Measurements from ENCODE around the gene F2RL3.

F2RL3 gene

DNA sequence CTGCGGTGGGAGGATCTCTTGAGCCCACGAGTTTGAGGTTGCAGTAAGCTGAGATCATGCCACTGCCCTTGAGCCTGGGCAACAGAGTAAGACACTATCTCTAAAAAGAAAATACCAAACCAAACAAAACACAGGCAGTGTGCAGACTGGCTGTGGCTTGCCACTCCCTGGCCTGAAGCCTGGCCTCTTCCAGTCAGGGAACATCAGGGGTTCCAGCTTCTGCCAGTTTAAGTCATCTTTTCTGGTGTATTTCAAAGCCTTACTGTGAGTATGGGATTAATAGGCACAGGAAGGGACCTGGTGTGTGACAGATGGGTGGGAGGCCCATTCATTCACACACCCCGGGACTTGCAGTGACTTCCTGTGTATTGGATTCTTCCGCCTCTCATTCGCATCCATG is 27.0 kb upstream of the F2RL3 start:
- no peak for DNase-seq (ENCODE audit: extremely low spot score)
- no peak for TF ChIP-seq CTBP1 (IDR thresholded peaks at IDR 0.05; ENCODE audit: borderline replicate concordance)
- TF ChIP-seq, protein P1, sequence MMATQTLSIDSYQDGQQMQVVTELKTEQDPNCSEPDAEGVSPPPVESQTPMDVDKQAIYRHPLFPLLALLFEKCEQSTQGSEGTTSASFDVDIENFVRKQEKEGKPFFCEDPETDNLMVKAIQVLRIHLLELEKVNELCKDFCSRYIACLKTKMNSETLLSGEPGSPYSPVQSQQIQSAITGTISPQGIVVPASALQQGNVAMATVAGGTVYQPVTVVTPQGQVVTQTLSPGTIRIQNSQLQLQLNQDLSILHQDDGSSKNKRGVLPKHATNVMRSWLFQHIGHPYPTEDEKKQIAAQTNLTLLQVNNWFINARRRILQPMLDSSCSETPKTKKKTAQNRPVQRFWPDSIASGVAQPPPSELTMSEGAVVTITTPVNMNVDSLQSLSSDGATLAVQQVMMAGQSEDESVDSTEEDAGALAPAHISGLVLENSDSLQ (IDR thresholded peaks at IDR 0.05) = no peak
- TF ChIP-seq BHLHE40 (IDR thresholded peaks at IDR 0.05; ENCODE audit: borderline replicate concordance) = no peak
- no peak for TF ChIP-seq ZNF384 (IDR thresholded peaks at IDR 0.05)
- TF ChIP-seq FOXA1 (IDR thresholded peaks at IDR 0.05) = no peak
- no peak for TF ChIP-seq ARNT (IDR thresholded peaks at IDR 0.05)
- no peak for TF ChIP-seq FOXM1 (IDR thresholded peaks at IDR 0.05; ENCODE audit: borderline replicate concordance)
- POLR2A ChIA-PET = no interaction called here
- CTCF ChIA-PET = no interaction called here

DNA sequence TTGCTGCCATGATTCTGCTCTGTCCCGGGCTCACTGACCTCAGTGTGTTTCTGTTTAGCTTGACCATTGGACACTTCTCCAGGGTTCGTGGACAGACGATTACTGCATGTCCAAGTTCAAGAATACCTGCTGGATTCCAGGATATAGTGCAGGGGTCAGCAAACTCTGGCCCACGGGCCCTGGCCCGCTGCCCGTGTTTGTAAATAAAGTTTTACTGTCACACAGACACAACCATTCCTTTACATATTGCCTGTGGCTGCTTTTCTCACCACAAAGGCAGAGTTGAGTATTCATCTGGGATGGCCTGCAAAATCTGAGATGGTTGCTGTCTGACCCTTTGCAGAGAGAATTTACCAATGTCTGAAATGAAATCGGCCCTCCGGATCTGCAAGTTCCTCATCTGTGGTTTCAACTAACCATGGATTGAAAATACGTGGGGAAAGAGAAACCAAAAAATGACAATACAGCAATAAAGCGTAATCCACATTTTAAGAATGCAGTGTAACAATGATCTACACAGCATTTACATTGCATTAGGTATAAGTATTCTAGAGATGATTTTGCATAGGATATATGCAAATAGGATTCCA is 25.9 kb upstream of the F2RL3 start:
- POLR2A ChIA-PET = no interaction called here
- no peak for DNase-seq (ENCODE audit: extremely low spot score)
- CTCF ChIA-PET = no interaction called here
- TF ChIP-seq FOXA1 (IDR thresholded peaks at IDR 0.05) (no peak), FOXM1 (IDR thresholded peaks at IDR 0.05; ENCODE audit: borderline replicate concordance) (no peak), HDGF (IDR thresholded peaks at IDR 0.05; ENCODE audit: borderline replicate concordance) (no peak), ELF4 (IDR thresholded peaks at IDR 0.05) (no peak), SP1 (IDR thresholded peaks at IDR 0.05) (no peak), BHLHE40 (IDR thresholded peaks at IDR 0.05; ENCODE audit: borderline replicate concordance) (no peak), LEF1 (IDR thresholded peaks at IDR 0.05; ENCODE audit: borderline replicate concordance) (no peak)

DNA sequence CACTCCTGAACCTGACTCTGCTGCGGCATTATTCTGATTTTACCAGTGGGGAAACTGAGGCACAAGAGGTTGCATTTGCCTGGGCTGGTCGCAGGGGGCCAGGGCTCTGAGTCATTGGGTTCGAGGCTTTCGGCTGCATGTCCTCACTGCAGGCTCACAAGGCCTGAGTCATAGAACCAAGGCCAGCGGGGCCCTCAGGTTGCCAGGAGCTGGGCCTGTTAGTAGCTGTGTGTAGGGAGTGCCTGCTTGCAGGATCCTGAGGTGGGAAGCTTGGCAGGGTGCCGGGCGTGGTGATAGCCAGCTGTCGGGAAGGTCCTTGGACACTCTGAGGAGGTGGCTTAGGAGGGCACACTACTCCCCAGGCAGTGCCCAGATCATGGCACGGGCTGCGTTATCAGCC is 21.6 kb upstream of the F2RL3 start:
- ChIA-PET POLR2A (no interaction called here), CTCF (no interaction called here)
- no peak for TF ChIP-seq L3MBTL2 (conservative IDR thresholded peaks at IDR 0.05)
- no peak for TF ChIP-seq FOXK2 (IDR thresholded peaks at IDR 0.05)
- TF ChIP-seq ARNT (IDR thresholded peaks at IDR 0.05) = no peak
- no peak for TF ChIP-seq LEF1 (IDR thresholded peaks at IDR 0.05; ENCODE audit: borderline replicate concordance)
- no peak for TF ChIP-seq BHLHE40 (IDR thresholded peaks at IDR 0.05; ENCODE audit: borderline replicate concordance)
- TF ChIP-seq CTBP1 (IDR thresholded peaks at IDR 0.05; ENCODE audit: borderline replicate concordance) = no peak
- TF ChIP-seq FOXA1 (IDR thresholded peaks at IDR 0.05) = no peak
- TF ChIP-seq SP1 (IDR thresholded peaks at IDR 0.05) = no peak
- TF ChIP-seq HDGF (IDR thresholded peaks at IDR 0.05; ENCODE audit: borderline replicate concordance) = no peak
- TF ChIP-seq SUZ12 (IDR thresholded peaks at IDR 0.05) = no peak
- TF ChIP-seq TARDBP (IDR thresholded peaks at IDR 0.05) = no peak
- TF ChIP-seq NFRKB (IDR thresholded peaks at IDR 0.05) = no peak
- TF ChIP-seq, protein P1 (IDR thresholded peaks at IDR 0.05) = no peak
- no peak for TF ChIP-seq ZNF384 (IDR thresholded peaks at IDR 0.05)
- TF ChIP-seq ELF4 (IDR thresholded peaks at IDR 0.05) = no peak
- no peak for TF ChIP-seq FOXM1 (IDR thresholded peaks at IDR 0.05; ENCODE audit: borderline replicate concordance)
- DNase-seq (ENCODE audit: extremely low spot score) = no peak

DNA sequence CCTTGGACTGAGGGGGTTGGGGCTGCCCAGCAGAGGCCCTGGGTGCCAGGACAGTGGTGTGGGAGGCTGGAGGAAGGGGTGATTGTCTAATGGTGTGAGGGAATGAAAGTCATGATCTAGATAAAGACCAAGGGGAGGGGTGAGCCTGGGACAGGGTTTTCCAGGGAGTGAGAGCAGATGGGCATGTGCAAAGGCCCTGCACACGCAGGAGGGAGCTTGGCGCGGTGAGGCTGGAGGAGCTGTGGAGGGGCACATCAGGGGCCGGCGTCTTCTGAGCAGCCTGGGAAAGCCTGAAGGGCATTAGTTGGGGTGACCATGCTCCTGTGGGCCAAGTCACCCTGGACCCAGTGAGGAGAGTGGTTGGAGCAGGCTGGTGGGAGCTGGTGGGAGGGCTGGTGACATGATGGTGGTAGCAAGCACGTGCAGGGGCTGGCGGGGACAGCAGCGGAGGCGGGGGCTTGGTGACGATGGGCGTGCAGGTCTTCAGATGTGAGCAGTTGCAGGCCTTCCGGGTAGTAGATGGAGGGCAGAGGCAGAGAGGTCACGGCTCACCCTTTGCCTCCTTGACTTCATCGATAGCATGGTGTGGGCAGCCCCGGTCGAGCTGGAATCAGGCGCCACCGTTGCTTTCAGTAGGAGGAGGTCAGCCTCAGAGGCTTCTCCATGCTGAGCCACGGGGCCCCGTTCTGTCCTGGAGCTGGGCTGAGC is 20.2 kb upstream of the F2RL3 start:
- ChIA-PET POLR2A (no interaction called here), CTCF (no interaction called here)
- DNase-seq (ENCODE audit: extremely low spot score) = no peak
- TF ChIP-seq NFRKB (IDR thresholded peaks at IDR 0.05) (no peak), SP1 (IDR thresholded peaks at IDR 0.05) (no peak), L3MBTL2 (conservative IDR thresholded peaks at IDR 0.05) (no peak), FOXA1 (IDR thresholded peaks at IDR 0.05) (no peak), SUZ12 (IDR thresholded peaks at IDR 0.05) (no peak), ELF4 (IDR thresholded peaks at IDR 0.05) (no peak), HDGF (IDR thresholded peaks at IDR 0.05; ENCODE audit: borderline replicate concordance) (no peak), ZNF384 (IDR thresholded peaks at IDR 0.05) (no peak), LEF1 (IDR thresholded peaks at IDR 0.05; ENCODE audit: borderline replicate concordance) (no peak), FOXM1 (IDR thresholded peaks at IDR 0.05; ENCODE audit: borderline replicate concordance) (no peak), TARDBP (IDR thresholded peaks at IDR 0.05) (no peak), BHLHE40 (IDR thresholded peaks at IDR 0.05; ENCODE audit: borderline replicate concordance) (no peak), CTBP1 (IDR thresholded peaks at IDR 0.05; ENCODE audit: borderline replicate concordance) (no peak), ARNT (IDR thresholded peaks at IDR 0.05) (no peak)

DNA sequence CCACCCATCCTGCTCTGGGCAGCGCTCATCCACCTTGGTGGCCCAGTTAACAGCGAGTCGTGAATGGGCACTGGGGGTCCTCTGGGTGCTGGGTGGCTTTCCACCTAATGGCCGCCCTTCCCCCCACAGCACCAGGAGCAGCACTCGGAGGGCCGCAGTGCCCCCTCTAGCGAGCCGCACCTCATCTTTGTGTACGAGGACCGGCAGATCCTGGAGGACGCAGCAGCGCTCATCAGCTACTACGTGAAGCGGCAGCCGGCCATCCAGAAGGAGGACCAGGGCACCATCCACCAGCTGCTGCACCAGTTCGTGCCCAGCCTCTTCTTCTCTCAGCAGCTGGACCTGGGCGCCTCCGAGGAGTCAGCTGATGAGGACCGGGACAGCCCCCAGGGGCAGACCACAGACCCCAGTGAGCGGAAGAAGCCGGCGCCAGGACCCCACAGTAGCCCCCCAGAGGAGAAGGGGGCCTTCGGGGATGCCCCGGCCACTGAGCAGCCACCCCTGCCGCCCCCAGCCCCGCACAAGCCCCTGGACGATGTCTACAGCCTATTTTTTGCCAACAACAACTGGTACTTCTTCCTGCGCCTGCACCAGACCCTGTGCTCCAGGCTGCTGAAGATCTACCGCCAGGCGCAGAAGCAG is 19.3 kb upstream of the F2RL3 start:
- TF ChIP-seq SUZ12 (IDR thresholded peaks at IDR 0.05) = no peak
- TF ChIP-seq, protein P1 (IDR thresholded peaks at IDR 0.05) = no peak
- no peak for TF ChIP-seq SP1 (IDR thresholded peaks at IDR 0.05)
- no peak for TF ChIP-seq CTBP1 (IDR thresholded peaks at IDR 0.05; ENCODE audit: borderline replicate concordance)
- no peak for TF ChIP-seq TARDBP (IDR thresholded peaks at IDR 0.05)
- TF ChIP-seq LEF1 (IDR thresholded peaks at IDR 0.05; ENCODE audit: borderline replicate concordance) = no peak
- CTCF ChIA-PET = no interaction called here
- no peak for DNase-seq (ENCODE audit: extremely low spot score)
- POLR2A ChIA-PET = no interaction called here

DNA sequence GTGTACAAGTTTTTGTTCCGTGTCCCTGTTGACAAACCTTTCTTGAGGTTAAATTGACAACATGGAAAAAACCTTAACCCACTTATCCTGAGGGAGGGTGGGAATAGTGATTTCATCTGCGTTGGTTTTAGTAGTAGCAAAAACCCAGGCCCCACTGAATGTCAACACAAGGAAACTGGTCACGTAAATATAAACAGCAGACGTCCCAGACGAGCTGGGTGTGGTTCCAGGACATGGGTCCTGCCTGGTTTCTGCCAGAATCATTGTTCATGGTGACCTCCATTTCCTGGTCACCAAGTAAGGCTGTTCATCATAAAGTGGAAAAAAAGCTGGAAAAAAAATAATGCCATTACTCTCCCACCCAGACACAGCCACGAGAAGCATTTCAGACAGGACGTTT is 16.9 kb upstream of the F2RL3 start:
- no peak for DNase-seq (ENCODE audit: extremely low spot score)
- CTCF ChIA-PET = no interaction called here
- POLR2A ChIA-PET = no interaction called here

More for the DNA sequence above, 16.9 kb upstream of the F2RL3 start:
- TF ChIP-seq ELF4 (IDR thresholded peaks at IDR 0.05) (no peak), SP1 (IDR thresholded peaks at IDR 0.05) (no peak), FOXK2 (IDR thresholded peaks at IDR 0.05) (no peak), SUZ12 (IDR thresholded peaks at IDR 0.05) (no peak), NFRKB (IDR thresholded peaks at IDR 0.05) (no peak), CTBP1 (IDR thresholded peaks at IDR 0.05; ENCODE audit: borderline replicate concordance) (no peak), HDGF (IDR thresholded peaks at IDR 0.05; ENCODE audit: borderline replicate concordance) (no peak), ARNT (IDR thresholded peaks at IDR 0.05) (no peak), TARDBP (IDR thresholded peaks at IDR 0.05) (no peak), ZNF384 (IDR thresholded peaks at IDR 0.05) (no peak), FOXA1 (IDR thresholded peaks at IDR 0.05) (no peak), BHLHE40 (IDR thresholded peaks at IDR 0.05; ENCODE audit: borderline replicate concordance) (no peak), L3MBTL2 (conservative IDR thresholded peaks at IDR 0.05) (no peak), LEF1 (IDR thresholded peaks at IDR 0.05; ENCODE audit: borderline replicate concordance) (no peak), FOXM1 (IDR thresholded peaks at IDR 0.05; ENCODE audit: borderline replicate concordance) (no peak)
- TF ChIP-seq, protein P1 (IDR thresholded peaks at IDR 0.05) = no peak
